Liver (tissue), 9 donors: ENCODE data around the gene UGT2B10. TPM values are rescaled to one million over a fixed set of nuclear protein-coding genes. Genes with fewer than 3 reads are reported as not detected.
A peak's percentile ranks its signal among the peaks of the same experiment; 100 is the strongest.

Experiments used
- DNase-seq: peaks from one replicate; pipeline ENCODE4 v3.0.0-alpha.2; 2017; ENCODE audit warnings: low spot score
- H3K27ac ChIP-seq, 2 donors: one replicate each; pipeline ENCODE4 v1.7.0; 2013; ENCODE audit warnings: inconsistent platforms in 2 of 2, low read length in 2 of 2, control low read depth in 1 of 2, low read depth in 1 of 2, mild to moderate bottlenecking in 1 of 2
- H3K27me3 ChIP-seq, 4 donors: one replicate each; pipeline versions ENCODE4 v1.6.1 to v1.7.0; 2013; ENCODE audit warnings: low read length in 3 of 4, inconsistent platforms in 1 of 4, mild to moderate bottlenecking in 1 of 4, moderate library complexity in 1 of 4; ENCODE audit not compliant: control insufficient read depth in 4 of 4, insufficient read depth in 4 of 4
- H3K36me3 ChIP-seq, 4 donors: one replicate each; pipeline versions ENCODE4 v1.6.1 to v1.7.0; 2013; ENCODE audit warnings: low read length in 3 of 4, mild to moderate bottlenecking in 3 of 4, low read depth in 1 of 4, moderate library complexity in 1 of 4; ENCODE audit not compliant: control insufficient read depth in 4 of 4, insufficient read depth in 3 of 4
- H3K4me1 ChIP-seq, 4 donors: one replicate each; pipeline versions ENCODE4 v1.6.1 to v1.7.0; 2013; ENCODE audit warnings: low read length in 3 of 4, mild to moderate bottlenecking in 3 of 4, moderate library complexity in 1 of 4; ENCODE audit not compliant: control insufficient read depth in 4 of 4, insufficient read depth in 4 of 4
- H3K4me3 ChIP-seq, 3 donors: one replicate each; pipeline versions ENCODE4 v1.6.1 to v1.7.0; 2013; ENCODE audit warnings: low read length in 3 of 3, control low read depth in 1 of 3, low read depth in 1 of 3, mild to moderate bottlenecking in 1 of 3
- H3K9ac ChIP-seq, 2 donors: one replicate each; pipeline ENCODE4 v1.7.0; 2013; ENCODE audit warnings: low read length in 2 of 2, mild to moderate bottlenecking in 2 of 2, moderate library complexity in 2 of 2, control low read depth in 1 of 2, low read depth in 1 of 2
- H3K9me3 ChIP-seq, 4 donors: one replicate each; pipeline versions ENCODE4 v1.6.1 to v1.7.0; 2013; ENCODE audit warnings: low read length in 3 of 4; ENCODE audit not compliant: control insufficient read depth in 4 of 4
- EGR1 ChIP-seq, 2 donors: IDR thresholded peaks; 2 replicates each; pipeline ENCODE4 v1.6.1; 2016 to 2018; ENCODE audit warnings: antibody characterized with exemption in 2 of 2, low read depth in 2 of 2
- FOXA1 ChIP-seq: IDR thresholded peaks from 2 replicates; pipeline ENCODE4 v1.6.1; 2016; ENCODE audit warnings: antibody characterized with exemption
- FOXA2 ChIP-seq: IDR thresholded peaks from 2 replicates; pipeline ENCODE4 v1.6.1; 2016; ENCODE audit warnings: antibody characterized with exemption
- GABPA ChIP-seq, 2 donors: IDR thresholded peaks in 1 of 2; conservative IDR thresholded peaks in 1 of 2; 2 replicates each; pipeline ENCODE4 v1.6.1; 2016; ENCODE audit warnings: antibody characterized with exemption in 2 of 2, mild to moderate bottlenecking in 1 of 2, moderate library complexity in 1 of 2
- HNF4A ChIP-seq, 2 donors: conservative IDR thresholded peaks; 2 replicates each; pipeline ENCODE4 v1.6.1; 2016; ENCODE audit warnings: antibody characterized with exemption in 2 of 2, mild to moderate bottlenecking in 2 of 2
- HNF4G ChIP-seq: IDR thresholded peaks from 2 replicates; pipeline ENCODE4 v1.6.1; 2016; ENCODE audit warnings: antibody characterized with exemption
- JUND ChIP-seq, 2 donors: IDR thresholded peaks; 2 replicates each; pipeline ENCODE4 v1.6.1; 2016; ENCODE audit warnings: antibody characterized with exemption in 2 of 2
- RAD21 ChIP-seq, 2 donors: IDR thresholded peaks; 2 replicates each; pipeline ENCODE4 v1.6.1; 2016; ENCODE audit warnings: antibody characterized with exemption in 2 of 2, mild to moderate bottlenecking in 2 of 2
- RXRA ChIP-seq, 2 donors: IDR thresholded peaks; 2 replicates each; pipeline ENCODE4 v1.6.1; 2017 to 2018; ENCODE audit warnings: antibody characterized with exemption in 2 of 2, mild to moderate bottlenecking in 1 of 2
- SP1 ChIP-seq: IDR thresholded peaks from 2 replicates; pipeline ENCODE4 v1.6.1; 2018; ENCODE audit warnings: antibody characterized with exemption, mild to moderate bottlenecking
- TAF1 ChIP-seq: conservative IDR thresholded peaks from 2 replicates; pipeline ENCODE4 v1.6.1; 2016; ENCODE audit warnings: antibody characterized with exemption, mild to moderate bottlenecking
- YY1 ChIP-seq: IDR thresholded peaks from 2 replicates; pipeline ENCODE4 v1.6.1; 2016; ENCODE audit warnings: antibody characterized with exemption, mild to moderate bottlenecking
- WGBS: extraction: QIAGEN DNeasy Blood & Tissue Kit; methylation state at CpG from one replicate; pipeline ENCODE4 v1.1.7; 2013; 5-methylcytosine and 5-hydroxymethylcytosine counted together
- polyA plus RNA-seq, 2 donors: library from polyadenylated mRNA; stranded (reverse) in 1 of 2; unstranded in 1 of 2; fragments of 200-250 nt in 1 of 2; fragments of >200 nt in 1 of 2; fragmentation: Nextera tagmentation in 1 of 2; extraction: Ambion mirVana in 1 of 2; gene quantifications; one replicate each; pipeline versions ENCODE4 v1.2.1 to v1.2.3, GENCODE V29; 2013 to 2015
- total RNA-seq, 2 donors: library from RNA; depleted of rRNA; stranded (reverse); fragments of >200 nt; gene quantifications; one replicate each; pipeline ENCODE4 v1.2.3, GENCODE V29; 2014
- TF ChIP-seq, protein P1 (sequence below): IDR thresholded peaks from 2 replicates; pipeline ENCODE4 v1.6.1; 2016; ENCODE audit warnings: antibody characterized with exemption
- TF ChIP-seq, protein P2 (sequence below): fragments of 150-350 bp; IDR thresholded peaks from 2 replicates; pipeline ENCODE4 v1.5.1; 2017; ENCODE audit warnings: improper control_type of control experiment, low read depth, low read length; ENCODE audit not compliant: missing input control
- donor health status: healthy.
- donor health status: healthy.
- donor health status: healthy.
- donor health status: healthy.
- donor health status: healthy.

The UGT2B10 gene
- total and polyA plus RNA-seq, 4 donors, result 15.3 to 139 (median 115) TPM

DNA sequence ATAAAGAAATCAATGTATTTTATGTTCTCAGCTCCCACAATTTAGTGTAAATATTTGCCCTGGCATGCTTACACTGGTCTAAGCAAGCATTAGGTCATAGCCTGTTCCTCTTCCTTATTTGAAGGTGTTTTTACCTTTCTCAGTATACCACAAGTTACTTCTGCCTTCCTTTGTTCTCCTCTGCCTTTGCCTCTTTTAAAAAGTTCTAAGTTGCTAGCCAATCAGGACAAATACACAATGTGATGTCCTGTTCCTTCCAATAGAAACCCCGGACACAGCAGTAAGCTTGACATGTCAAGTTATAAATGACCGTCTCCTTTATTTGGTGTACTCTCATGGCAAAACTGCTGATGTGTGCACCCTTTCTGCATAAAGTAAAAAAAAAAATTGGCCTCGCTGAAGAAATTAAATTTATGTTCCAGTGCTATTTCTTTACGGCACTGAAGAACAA lies 49.4 kb downstream of the UGT2B10 start:
- TF ChIP-seq EGR1 (IDR thresholded peaks at IDR 0.05; ENCODE audit: low read depth in 2 of 2) (no peak), GABPA (IDR thresholded peaks at IDR 0.05 in 1 of 2, conservative IDR thresholded peaks at IDR 0.05 in 1 of 2) (no peak), SP1 (peak; percentile 31), HNF4A (conservative IDR thresholded peaks at IDR 0.05) (peak in 1 of 2 donors; percentile 4), HNF4G (no peak), FOXA1 (peak; percentile 10), TAF1 (no peak)
- WGBS, result 43% methylated on average over 4 of the region's 4 CpGs
- Histone ChIP-seq H3K27me3 (no peaks in the 10 kb centered on the region), H3K27ac (peak overlapping the region in 1 of 2 donors; percentile 12), H3K9me3 (no peaks in the 10 kb centered on the region), H3K4me3 (no peak overlapping the region), H3K36me3 (no peaks in the 10 kb centered on the region), H3K4me1 (peaks cover 0 to 36% (median 24%) of the 10 kb centered on the region in 4 donors), H3K9ac (no peak overlapping the region)
- no peak for DNase-seq

DNA sequence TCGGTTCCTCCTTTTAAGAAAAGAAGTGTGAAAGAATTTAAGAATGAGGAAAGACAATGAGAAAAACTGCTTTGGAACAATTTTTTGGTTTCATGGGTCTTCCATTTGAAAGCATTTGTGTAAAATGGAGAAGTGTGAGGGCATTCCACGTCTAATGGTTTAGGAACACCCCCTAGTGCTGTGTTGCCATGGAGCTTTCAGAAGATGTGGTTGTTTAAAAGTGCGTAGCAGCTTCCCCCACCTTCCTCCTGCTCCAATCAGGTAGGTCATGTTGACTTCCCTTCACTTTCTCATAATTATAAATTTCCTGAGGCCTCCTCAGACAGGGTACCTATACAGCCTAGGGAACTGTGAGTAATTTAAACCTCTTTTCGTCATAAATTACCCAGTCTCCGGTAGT lies 50.0 kb downstream of the UGT2B10 start:
- H3K9ac ChIP-seq, result no peak overlapping the region

DNA sequence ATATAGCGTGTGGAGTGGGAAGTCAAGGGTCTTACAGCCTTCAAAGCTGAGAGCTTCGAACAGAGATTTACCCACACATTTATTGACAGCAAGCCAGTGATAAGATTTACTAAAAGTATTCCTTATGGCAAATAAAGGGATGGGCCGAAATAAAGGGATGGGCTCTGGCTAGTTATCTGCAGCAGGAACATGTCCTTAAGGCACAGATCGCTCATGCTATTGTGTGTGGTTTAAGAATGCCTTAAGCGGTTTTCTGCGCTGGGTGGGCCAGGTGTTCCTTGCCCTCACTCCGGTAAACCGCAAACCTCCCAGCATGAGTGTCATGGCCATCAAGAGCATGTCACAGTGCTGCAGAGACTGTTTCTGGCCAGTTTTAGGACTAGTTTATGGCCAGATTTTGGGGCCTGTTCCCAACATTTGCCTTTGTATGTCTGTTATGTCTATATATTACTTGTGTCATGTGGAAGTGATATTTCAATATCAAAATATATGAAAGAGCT lies 53.5 kb downstream of the UGT2B10 start:
- no peaks in the 10 kb centered on the region for H3K27me3 ChIP-seq
- H3K9me3 ChIP-seq, result no peaks in the 10 kb centered on the region
- H3K36me3 ChIP-seq, result no peaks in the 10 kb centered on the region
- no peak overlapping the region for H3K4me3 ChIP-seq
- no peak overlapping the region for H3K9ac ChIP-seq
- WGBS, result 85% methylated on average over 8 of the region's 8 CpGs
- H3K4me1 ChIP-seq, result peaks cover 3 to 35% (median 27%) of the 10 kb centered on the region in 4 donors
- no peak for DNase-seq
- no peak overlapping the region for H3K27ac ChIP-seq
- TF ChIP-seq JUND (IDR thresholded peaks at IDR 0.05), result no peak
- no peak for TF ChIP-seq FOXA1
- no peak for TF ChIP-seq RXRA (IDR thresholded peaks at IDR 0.05)
- no peak for TF ChIP-seq FOXA2

More for the DNA sequence above, 50.0 kb downstream of the UGT2B10 start:
- 79% methylated on average over 5 of the region's 5 CpGs for WGBS
- Histone ChIP-seq H3K27ac (no peak overlapping the region), H3K27me3 (no peaks in the 10 kb centered on the region), H3K36me3 (no peaks in the 10 kb centered on the region), H3K4me1 (peaks cover 0 to 40% (median 23%) of the 10 kb centered on the region in 4 donors), H3K9me3 (no peaks in the 10 kb centered on the region), H3K4me3 (no peak overlapping the region)
- TF ChIP-seq RAD21 (IDR thresholded peaks at IDR 0.05), result no peak
- TF ChIP-seq HNF4G, result no peak
- TF ChIP-seq FOXA2, result no peak
- TF ChIP-seq SP1, result no peak
- TF ChIP-seq TAF1, result no peak
- TF ChIP-seq, protein P1, sequence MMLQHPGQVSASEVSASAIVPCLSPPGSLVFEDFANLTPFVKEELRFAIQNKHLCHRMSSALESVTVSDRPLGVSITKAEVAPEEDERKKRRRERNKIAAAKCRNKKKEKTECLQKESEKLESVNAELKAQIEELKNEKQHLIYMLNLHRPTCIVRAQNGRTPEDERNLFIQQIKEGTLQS, result no peak
- no peak for TF ChIP-seq EGR1 (IDR thresholded peaks at IDR 0.05; ENCODE audit: low read depth in 2 of 2)
- no peak for TF ChIP-seq FOXA1
- no peak for TF ChIP-seq JUND (IDR thresholded peaks at IDR 0.05)
- no peak for DNase-seq

DNA sequence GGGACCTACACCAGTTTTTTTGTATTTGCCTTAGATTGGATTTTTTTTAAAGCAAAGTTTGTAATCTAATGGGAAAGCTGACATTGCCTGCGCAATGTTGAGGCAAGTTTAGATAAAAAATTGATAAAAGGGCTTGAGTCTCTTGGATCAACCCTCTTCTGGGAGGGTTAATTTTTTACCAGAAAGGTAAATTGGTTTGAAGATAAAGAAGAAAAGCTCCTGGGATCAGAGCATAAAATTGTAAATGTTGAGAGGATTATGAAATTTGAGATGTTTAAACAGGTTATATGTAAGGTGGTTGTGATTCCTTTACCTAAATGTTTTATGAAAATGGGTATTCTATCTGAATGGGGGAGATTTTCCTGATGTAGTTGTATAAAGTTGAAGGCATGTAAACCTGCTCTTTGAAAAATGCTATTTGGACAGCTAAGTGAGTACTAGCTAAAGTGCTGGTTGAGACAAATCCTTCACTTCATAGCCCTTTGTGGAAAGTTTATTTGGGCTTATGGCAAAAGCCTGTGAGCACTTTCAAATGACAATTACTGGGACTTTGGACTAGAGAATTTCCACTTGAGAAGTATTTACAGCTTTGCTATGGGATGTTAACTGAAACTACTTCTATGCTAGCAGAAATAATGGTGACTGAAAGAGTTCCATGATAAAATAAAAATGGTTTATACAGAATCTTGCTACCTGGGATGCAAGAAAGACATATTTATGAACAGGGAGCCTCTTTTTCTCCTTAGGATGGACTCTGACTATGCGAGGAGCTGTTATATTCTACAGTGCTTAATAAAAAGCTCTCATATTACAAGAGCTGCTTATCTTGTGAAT lies 56.2 kb downstream of the UGT2B10 start:
- Histone ChIP-seq H3K9me3 (no peaks in the 10 kb centered on the region), H3K4me3 (peak overlapping the region in 2 of 3 donors; percentile 14 to 31), H3K4me1 (peaks cover 3 to 36% (median 19%) of the 10 kb centered on the region in 4 donors), H3K36me3 (no peaks in the 10 kb centered on the region), H3K9ac (peak overlapping the region in 1 of 2 donors; percentile 66), H3K27me3 (no peaks in the 10 kb centered on the region), H3K27ac (peak overlapping the region; percentile 64 to 72)
- TF ChIP-seq FOXA2 (no peak), JUND (IDR thresholded peaks at IDR 0.05) (peak in 1 of 2 donors; percentile 48), RAD21 (IDR thresholded peaks at IDR 0.05) (peak; percentile 24 to 40), YY1 (peak; percentile 58), RXRA (IDR thresholded peaks at IDR 0.05) (peak in 1 of 2 donors; percentile 42), HNF4A (conservative IDR thresholded peaks at IDR 0.05) (peak; percentile 48 to 56), EGR1 (IDR thresholded peaks at IDR 0.05; ENCODE audit: low read depth in 2 of 2) (no peak), SP1 (peak; percentile 42)
- TF ChIP-seq, protein P2, sequence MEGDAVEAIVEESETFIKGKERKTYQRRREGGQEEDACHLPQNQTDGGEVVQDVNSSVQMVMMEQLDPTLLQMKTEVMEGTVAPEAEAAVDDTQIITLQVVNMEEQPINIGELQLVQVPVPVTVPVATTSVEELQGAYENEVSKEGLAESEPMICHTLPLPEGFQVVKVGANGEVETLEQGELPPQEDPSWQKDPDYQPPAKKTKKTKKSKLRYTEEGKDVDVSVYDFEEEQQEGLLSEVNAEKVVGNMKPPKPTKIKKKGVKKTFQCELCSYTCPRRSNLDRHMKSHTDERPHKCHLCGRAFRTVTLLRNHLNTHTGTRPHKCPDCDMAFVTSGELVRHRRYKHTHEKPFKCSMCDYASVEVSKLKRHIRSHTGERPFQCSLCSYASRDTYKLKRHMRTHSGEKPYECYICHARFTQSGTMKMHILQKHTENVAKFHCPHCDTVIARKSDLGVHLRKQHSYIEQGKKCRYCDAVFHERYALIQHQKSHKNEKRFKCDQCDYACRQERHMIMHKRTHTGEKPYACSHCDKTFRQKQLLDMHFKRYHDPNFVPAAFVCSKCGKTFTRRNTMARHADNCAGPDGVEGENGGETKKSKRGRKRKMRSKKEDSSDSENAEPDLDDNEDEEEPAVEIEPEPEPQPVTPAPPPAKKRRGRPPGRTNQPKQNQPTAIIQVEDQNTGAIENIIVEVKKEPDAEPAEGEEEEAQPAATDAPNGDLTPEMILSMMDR, result no peak
- WGBS, result 23% methylated on average over 2 of the region's 2 CpGs
- DNase-seq, result no peak
